ENCODE results near the gene SRRM3.

GRCh38 chr7:76209310-76209709 is 7.6 kb downstream of the SRRM3 start:
- no peak for TF ChIP-seq CTCF (conservative IDR thresholded peaks at IDR 0.05)
- TF ChIP-seq EZH2 (IDR thresholded peaks at IDR 0.05; ENCODE audit: low read depth), result no peak

Measured in PC-9 (cell line).